ENCODE measurements around the gene CDKN2C. TPM values are rescaled to one million over a fixed set of nuclear protein-coding genes. Genes with fewer than 3 reads are reported as not detected.
"Not testable (repeated sequence)": the region's sequence is repeated elsewhere in the genome, so short reads cannot be mapped to it uniquely, and the experiment has no call there.

Gene CDKN2C
- total RNA-seq, 1 experiment from 2014 or later: 9.4 TPM

DNA sequence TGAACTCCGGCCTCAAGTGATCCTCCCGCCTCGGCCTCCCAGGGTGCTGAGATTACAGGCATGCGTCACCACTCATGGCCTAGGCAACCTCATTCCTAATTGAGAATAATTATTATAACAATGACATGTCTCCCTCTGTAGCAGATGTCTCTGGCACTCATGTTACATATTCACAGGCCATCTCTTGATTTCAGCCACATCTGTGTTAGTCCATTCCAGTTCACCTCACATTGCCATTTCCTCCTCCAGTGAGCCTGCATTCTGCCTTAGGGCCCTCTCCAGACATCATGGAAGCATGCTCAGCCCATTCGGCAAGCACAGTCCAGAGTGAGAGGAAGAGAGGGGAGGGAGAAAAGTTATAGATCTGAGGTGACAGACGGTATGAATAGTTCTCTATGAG is 32.5 kb downstream of the CDKN2C start:
- H3K27me3 ChIP-seq (ENCODE audit: insufficient read depth, low read length): no peaks in the 10 kb centered on the region
- H3K4me3 ChIP-seq (replicated peaks in 1 of 2; ENCODE audit: low read depth in 1 of 2, low read length in 2 of 2): no peak overlapping the region
- POLR2A ChIA-PET: no interaction called here
- H3K4me2 ChIP-seq (ENCODE audit: low read length): no peak overlapping the region
- CTCF ChIA-PET: no interaction called here
- ATAC-seq: no peak
- H3K4me1 ChIP-seq (ENCODE audit: control insufficient read depth in 1 of 2, insufficient read depth in 2 of 2, low read length in 2 of 2): no peaks in the 10 kb centered on the region
- DNase-seq (ENCODE audit: low read depth, low spot score): no peak
- intact Hi-C loops (cut with micrococcal nuclease): no loop called here
- H3K27ac ChIP-seq (ENCODE audit: low read depth, low read length): no peak overlapping the region
- H2AFZ ChIP-seq (ENCODE audit: low read depth, low read length, poor library complexity, severe bottlenecking): no peak overlapping the region
- no peaks in the 10 kb centered on the region for H3K9me3 ChIP-seq (ENCODE audit: control insufficient read depth in 1 of 2, insufficient read depth in 1 of 2, low read depth in 1 of 2, low read length in 2 of 2)
- TF ChIP-seq CEBPB (IDR thresholded peaks at IDR 0.05; ENCODE audit: low read depth) (no peak), EGR1 (IDR thresholded peaks at IDR 0.05; ENCODE audit: low read depth) (no peak), YY1 (IDR thresholded peaks at IDR 0.05; ENCODE audit: extremely low read depth, insufficient replicate concordance, low read depth, low read length) (no peak), SP1 (IDR thresholded peaks at IDR 0.05; ENCODE audit: low read depth) (no peak), POLR2A (IDR thresholded peaks at IDR 0.05; ENCODE audit: borderline replicate concordance, extremely low read depth, insufficient read depth, insufficient read length) (no peak), FOSL1 (IDR thresholded peaks at IDR 0.05; ENCODE audit: low read depth) (no peak), POLR2AphosphoS5 (IDR thresholded peaks at IDR 0.05; ENCODE audit: low read depth, low read length) (no peak), ELF1 (IDR thresholded peaks at IDR 0.05; ENCODE audit: borderline replicate concordance, low read depth) (no peak)
- TF ChIP-seq, protein P1, sequence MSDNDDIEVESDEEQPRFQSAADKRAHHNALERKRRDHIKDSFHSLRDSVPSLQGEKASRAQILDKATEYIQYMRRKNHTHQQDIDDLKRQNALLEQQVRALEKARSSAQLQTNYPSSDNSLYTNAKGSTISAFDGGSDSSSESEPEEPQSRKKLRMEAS (IDR thresholded peaks at IDR 0.05): no peak
- H3K9me2 ChIP-seq (ENCODE audit: insufficient read depth): no peaks in the 10 kb centered on the region
- no peaks in the 10 kb centered on the region for H4K20me1 ChIP-seq (ENCODE audit: insufficient read depth)
- H3K79me2 ChIP-seq (ENCODE audit: insufficient read depth, low read length): no peaks in the 10 kb centered on the region
- RAD21 ChIA-PET (ENCODE audit: low non-redundant PET in 1 of 2, low total read pairs in 2 of 2, uncharacterized antibody in 2 of 2, unreplicated experiment in 2 of 2): no interaction called here
- no peak overlapping the region for H3K9ac ChIP-seq (ENCODE audit: low read length)
- H3K36me3 ChIP-seq (ENCODE audit: control insufficient read depth in 1 of 2, insufficient read depth in 2 of 2, low read length in 2 of 2): no peaks in the 10 kb centered on the region
- BruUV-seq (replicated peaks): no TSS peak

DNA sequence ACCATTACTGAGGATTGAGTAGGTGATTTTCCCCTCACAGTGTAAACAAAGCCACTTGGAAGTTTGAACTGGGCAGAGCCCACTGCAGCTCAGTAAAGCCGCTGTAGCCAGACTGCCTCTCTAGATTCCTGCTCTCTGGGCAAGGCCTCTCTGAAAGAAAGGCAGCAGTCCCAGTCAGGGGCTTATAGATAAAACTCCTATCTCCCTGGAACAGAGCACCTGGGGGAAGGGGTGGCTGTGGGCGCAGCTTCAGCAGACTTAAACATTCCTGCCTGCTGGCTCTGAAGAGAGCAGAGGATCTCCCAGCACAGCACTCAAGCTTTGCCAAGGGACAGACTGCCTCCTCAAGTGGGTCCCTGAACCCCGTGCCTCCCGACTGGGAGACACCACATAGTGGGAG is 35.5 kb downstream of the CDKN2C start:
- BruUV-seq (replicated peaks); DNase-seq (ENCODE audit: low read depth, low spot score); H2AFZ ChIP-seq (ENCODE audit: low read depth, low read length, poor library complexity, severe bottlenecking); H3K27me3 ChIP-seq (ENCODE audit: insufficient read depth, low read length); H3K9me2 ChIP-seq (ENCODE audit: insufficient read depth); RAD21 ChIA-PET (ENCODE audit: low non-redundant PET in 1 of 2, low total read pairs in 2 of 2, uncharacterized antibody in 2 of 2, unreplicated experiment in 2 of 2); H3K79me2 ChIP-seq (ENCODE audit: insufficient read depth, low read length); H3K4me3 ChIP-seq (replicated peaks in 1 of 2; ENCODE audit: low read depth in 1 of 2, low read length in 2 of 2); H3K4me1 ChIP-seq (ENCODE audit: control insufficient read depth in 1 of 2, insufficient read depth in 2 of 2, low read length in 2 of 2); H3K9ac ChIP-seq (ENCODE audit: low read length); H4K20me1 ChIP-seq (ENCODE audit: insufficient read depth); POLR2A ChIA-PET; intact Hi-C loops (cut with micrococcal nuclease); H3K9me3 ChIP-seq (ENCODE audit: control insufficient read depth in 1 of 2, insufficient read depth in 1 of 2, low read depth in 1 of 2, low read length in 2 of 2); H3K4me2 ChIP-seq (ENCODE audit: low read length); CTCF ChIA-PET; H3K36me3 ChIP-seq (ENCODE audit: control insufficient read depth in 1 of 2, insufficient read depth in 2 of 2, low read length in 2 of 2); ATAC-seq; H3K27ac ChIP-seq (ENCODE audit: low read depth, low read length): not testable (repeated sequence)

All from HCT116 (cell line).